GM19455 (cell line): ENCODE results near the gene C10orf67.
"Not testable (repeated sequence)": the region's sequence is repeated elsewhere in the genome, so short reads cannot be mapped to it uniquely, and the experiment has no call there.

Experiments
- ATAC-seq: cut with Tn5 transposase; IDR thresholded peaks from one replicate; pipeline ENCODE4 v1.9.1; 2021; ENCODE audit not compliant: unreplicated experiment

The C10orf67 gene

GRCh38 chr10:23344241-23344841 is at the start of gene C10orf67:
Gene C10orf67 (minus strand): TSS chr10:23344797. CDS start chr10:23344774, 23 bp downstream.
- ATAC-seq, result no peak

GRCh38 chr10:23391821-23392220 is 47.2 kb upstream of the C10orf67 start:
- ATAC-seq, result no peak

- ATAC-seq, result no peak
These were observed 46.2 kb upstream of the C10orf67 start for GRCh38 chr10:23390809-23391208.

- ATAC-seq, result not testable (repeated sequence)
These were observed 45.8 kb upstream of the C10orf67 start for GRCh38 chr10:23390408-23390807.

- not testable (repeated sequence) for ATAC-seq
These were observed 42.9 kb upstream of the C10orf67 start for GRCh38 chr10:23387516-23387915.

GRCh38 chr10:23386052-23386451 is 41.5 kb upstream of the C10orf67 start:
- no peak for ATAC-seq

- no peak for ATAC-seq
These were observed 39.8 kb upstream of the C10orf67 start for GRCh38 chr10:23384364-23384763.

GRCh38 chr10:23383637-23384036 is 39.0 kb upstream of the C10orf67 start:
- no peak for ATAC-seq

- no peak for ATAC-seq
These were observed 36.9 kb upstream of the C10orf67 start for GRCh38 chr10:23381298-23382040.

- no peak for ATAC-seq
These were observed 35.1 kb upstream of the C10orf67 start for GRCh38 chr10:23379686-23380085.

GRCh38 chr10:23376229-23376655 is 31.6 kb upstream of the C10orf67 start:
- no peak for ATAC-seq

- ATAC-seq, result no peak
These were observed 30.8 kb upstream of the C10orf67 start for GRCh38 chr10:23375366-23375765.

GRCh38 chr10:23373156-23373555 is 28.6 kb upstream of the C10orf67 start:
- ATAC-seq, result no peak

- ATAC-seq, result no peak
These were observed 26.5 kb upstream of the C10orf67 start for GRCh38 chr10:23371073-23371472.

- ATAC-seq, result no peak
These were observed 25.5 kb upstream of the C10orf67 start for GRCh38 chr10:23370106-23370505.

- ATAC-seq, result peak; percentile 66
These were observed 24.4 kb upstream of the C10orf67 start for GRCh38 chr10:23368816-23369640.

- no peak for ATAC-seq
These were observed 23.4 kb upstream of the C10orf67 start for GRCh38 chr10:23367896-23368595.

GRCh38 chr10:23365417-23366030 is 20.9 kb upstream of the C10orf67 start:
- peak; percentile 32 for ATAC-seq

- no peak for ATAC-seq
These were observed 19.8 kb upstream of the C10orf67 start for GRCh38 chr10:23364378-23364777.

GRCh38 chr10:23363793-23364135 is 19.2 kb upstream of the C10orf67 start:
- ATAC-seq, result no peak
